ENCODE results near the gene BANK1.

DNA sequence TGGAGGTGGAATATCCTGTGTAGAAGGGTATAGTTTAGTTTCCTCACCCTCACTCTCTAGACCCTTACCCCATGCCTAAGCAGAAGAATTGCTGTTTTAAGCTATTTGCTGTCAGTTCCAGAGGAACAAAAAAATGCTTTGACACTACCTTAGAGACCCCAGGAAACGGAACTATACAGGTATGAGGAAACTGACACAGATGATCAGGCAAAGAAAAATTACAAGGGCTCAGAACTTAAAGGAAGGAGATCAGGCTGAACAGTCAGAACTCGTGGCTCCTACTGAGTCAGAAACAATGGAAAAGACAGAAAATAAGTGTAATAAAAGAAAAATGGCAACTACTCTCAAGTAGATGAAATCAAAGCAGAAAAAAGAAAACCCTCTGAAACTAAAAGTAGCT is 65.6 kb downstream of the BANK1 start:
- TF ChIP-seq POLR2AphosphoS5 (IDR thresholded peaks at IDR 0.05; ENCODE audit: low read depth, low read length) (no peak), ELF1 (IDR thresholded peaks at IDR 0.05; ENCODE audit: borderline replicate concordance, low read depth) (no peak), JUND (IDR thresholded peaks at IDR 0.05) (no peak), EZH2 (IDR thresholded peaks at IDR 0.05) (no peak)
- TF ChIP-seq, protein P1, sequence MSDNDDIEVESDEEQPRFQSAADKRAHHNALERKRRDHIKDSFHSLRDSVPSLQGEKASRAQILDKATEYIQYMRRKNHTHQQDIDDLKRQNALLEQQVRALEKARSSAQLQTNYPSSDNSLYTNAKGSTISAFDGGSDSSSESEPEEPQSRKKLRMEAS (IDR thresholded peaks at IDR 0.05), result no peak
- TF ChIP-seq, protein P2, sequence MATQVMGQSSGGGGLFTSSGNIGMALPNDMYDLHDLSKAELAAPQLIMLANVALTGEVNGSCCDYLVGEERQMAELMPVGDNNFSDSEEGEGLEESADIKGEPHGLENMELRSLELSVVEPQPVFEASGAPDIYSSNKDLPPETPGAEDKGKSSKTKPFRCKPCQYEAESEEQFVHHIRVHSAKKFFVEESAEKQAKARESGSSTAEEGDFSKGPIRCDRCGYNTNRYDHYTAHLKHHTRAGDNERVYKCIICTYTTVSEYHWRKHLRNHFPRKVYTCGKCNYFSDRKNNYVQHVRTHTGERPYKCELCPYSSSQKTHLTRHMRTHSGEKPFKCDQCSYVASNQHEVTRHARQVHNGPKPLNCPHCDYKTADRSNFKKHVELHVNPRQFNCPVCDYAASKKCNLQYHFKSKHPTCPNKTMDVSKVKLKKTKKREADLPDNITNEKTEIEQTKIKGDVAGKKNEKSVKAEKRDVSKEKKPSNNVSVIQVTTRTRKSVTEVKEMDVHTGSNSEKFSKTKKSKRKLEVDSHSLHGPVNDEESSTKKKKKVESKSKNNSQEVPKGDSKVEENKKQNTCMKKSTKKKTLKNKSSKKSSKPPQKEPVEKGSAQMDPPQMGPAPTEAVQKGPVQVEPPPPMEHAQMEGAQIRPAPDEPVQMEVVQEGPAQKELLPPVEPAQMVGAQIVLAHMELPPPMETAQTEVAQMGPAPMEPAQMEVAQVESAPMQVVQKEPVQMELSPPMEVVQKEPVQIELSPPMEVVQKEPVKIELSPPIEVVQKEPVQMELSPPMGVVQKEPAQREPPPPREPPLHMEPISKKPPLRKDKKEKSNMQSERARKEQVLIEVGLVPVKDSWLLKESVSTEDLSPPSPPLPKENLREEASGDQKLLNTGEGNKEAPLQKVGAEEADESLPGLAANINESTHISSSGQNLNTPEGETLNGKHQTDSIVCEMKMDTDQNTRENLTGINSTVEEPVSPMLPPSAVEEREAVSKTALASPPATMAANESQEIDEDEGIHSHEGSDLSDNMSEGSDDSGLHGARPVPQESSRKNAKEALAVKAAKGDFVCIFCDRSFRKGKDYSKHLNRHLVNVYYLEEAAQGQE (IDR thresholded peaks at IDR 0.05; ENCODE audit: low read depth), result no peak
- TF ChIP-seq, protein P3, sequence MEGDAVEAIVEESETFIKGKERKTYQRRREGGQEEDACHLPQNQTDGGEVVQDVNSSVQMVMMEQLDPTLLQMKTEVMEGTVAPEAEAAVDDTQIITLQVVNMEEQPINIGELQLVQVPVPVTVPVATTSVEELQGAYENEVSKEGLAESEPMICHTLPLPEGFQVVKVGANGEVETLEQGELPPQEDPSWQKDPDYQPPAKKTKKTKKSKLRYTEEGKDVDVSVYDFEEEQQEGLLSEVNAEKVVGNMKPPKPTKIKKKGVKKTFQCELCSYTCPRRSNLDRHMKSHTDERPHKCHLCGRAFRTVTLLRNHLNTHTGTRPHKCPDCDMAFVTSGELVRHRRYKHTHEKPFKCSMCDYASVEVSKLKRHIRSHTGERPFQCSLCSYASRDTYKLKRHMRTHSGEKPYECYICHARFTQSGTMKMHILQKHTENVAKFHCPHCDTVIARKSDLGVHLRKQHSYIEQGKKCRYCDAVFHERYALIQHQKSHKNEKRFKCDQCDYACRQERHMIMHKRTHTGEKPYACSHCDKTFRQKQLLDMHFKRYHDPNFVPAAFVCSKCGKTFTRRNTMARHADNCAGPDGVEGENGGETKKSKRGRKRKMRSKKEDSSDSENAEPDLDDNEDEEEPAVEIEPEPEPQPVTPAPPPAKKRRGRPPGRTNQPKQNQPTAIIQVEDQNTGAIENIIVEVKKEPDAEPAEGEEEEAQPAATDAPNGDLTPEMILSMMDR (IDR thresholded peaks at IDR 0.05 in 2 of 3, conservative IDR thresholded peaks at IDR 0.05 in 1 of 3; ENCODE audit: borderline replicate concordance in 1 of 3, insufficient read depth in 1 of 3, low read depth in 2 of 3, low read length in 2 of 3), result no peak
- TF ChIP-seq, protein P4, sequence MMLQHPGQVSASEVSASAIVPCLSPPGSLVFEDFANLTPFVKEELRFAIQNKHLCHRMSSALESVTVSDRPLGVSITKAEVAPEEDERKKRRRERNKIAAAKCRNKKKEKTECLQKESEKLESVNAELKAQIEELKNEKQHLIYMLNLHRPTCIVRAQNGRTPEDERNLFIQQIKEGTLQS (IDR thresholded peaks at IDR 0.05), result no peak

Data from HCT116 (cell line).